HG03378 (cell line): ENCODE measurements around the gene ZNF285.
"Not testable (repeated sequence)": the region's sequence is repeated elsewhere in the genome, so short reads cannot be mapped to it uniquely, and the experiment has no call there.

Experiments
- ATAC-seq: cut with Tn5 transposase; IDR thresholded peaks from one replicate; pipeline ENCODE4 v1.9.1; 2021; ENCODE audit warnings: mild to moderate bottlenecking, moderate library complexity; ENCODE audit not compliant: unreplicated experiment

The ZNF285 gene

GRCh38 chr19:44401139-44402115, at the start of gene ZNF285:
ZNF285 (minus strand) TSS chr19:44401608; CDS start chr19:44397213, 4,395 bp downstream.
- ATAC-seq, result no peak

- ATAC-seq, result no peak
Observed at GRCh38 chr19:44447916-44448674, 46.7 kb upstream of the ZNF285 start, which contains the start of gene ZNF229. ZNF229 (minus strand) TSS chr19:44448472; CDS start chr19:44442847, 5,625 bp downstream.

- no peak for ATAC-seq
Observed at GRCh38 chr19:44438441-44438840, 37.0 kb upstream of the ZNF285 start.

- ATAC-seq, result no peak
Observed at GRCh38 chr19:44435441-44435840, 34.0 kb upstream of the ZNF285 start.

- ATAC-seq, result no peak
Observed at GRCh38 chr19:44430956-44431355, 29.5 kb upstream of the ZNF285 start.

GRCh38 chr19:44415553-44415952, 14.1 kb upstream of the ZNF285 start:
- ATAC-seq, result not testable (repeated sequence)

- ATAC-seq, result not testable (repeated sequence)
Observed at GRCh38 chr19:44389268-44389667, 12.1 kb downstream of the ZNF285 start.

- no peak for ATAC-seq
Observed at GRCh38 chr19:44374789-44375188, 26.6 kb downstream of the ZNF285 start.

- no peak for ATAC-seq
Observed at GRCh38 chr19:44371815-44372480, 29.5 kb downstream of the ZNF285 start.

GRCh38 chr19:44367024-44367423, 34.4 kb downstream of the ZNF285 start:
- ATAC-seq, result no peak

- no peak for ATAC-seq
Observed at GRCh38 chr19:44356383-44357111, 44.9 kb downstream of the ZNF285 start, which contains the start of gene ZNF112. ZNF112 (minus strand) TSS chr19:44356680; CDS start chr19:44340539, 16,141 bp downstream.

- ATAC-seq, result no peak
Observed at GRCh38 chr19:44346556-44346955, 54.9 kb downstream of the ZNF285 start.

- ATAC-seq, result no peak
Observed at GRCh38 chr19:44345959-44346358, 55.4 kb downstream of the ZNF285 start.

GRCh38 chr19:44344255-44344654, 57.2 kb downstream of the ZNF285 start:
- no peak for ATAC-seq

GRCh38 chr19:44341794-44342193, 59.6 kb downstream of the ZNF285 start:
- no peak for ATAC-seq

- ATAC-seq, result not testable (repeated sequence)
Observed at GRCh38 chr19:44334639-44335038, 66.8 kb downstream of the ZNF285 start.
